GM23338 (cell line): Measurements from ENCODE around the gene KIFC3.

Source experiments
- CREB1 ChIP-seq: fragments of 250-450 bp; sonication (Bioruptor Pico); IDR thresholded peaks from 2 replicates; pipeline ENCODE4 v1.5.0; 2020; ENCODE audit warnings: low read depth, mild to moderate bottlenecking, moderate library complexity
- EZH2 ChIP-seq: fragments of 200-600 bp; sonication (generic); IDR thresholded peaks from one replicate; pipeline ENCODE4 v1.8.0; 2017; ENCODE audit warnings: antibody characterized with exemption, mild to moderate bottlenecking, low read depth; ENCODE audit not compliant: unreplicated experiment
- EZH2phosphoT487 ChIP-seq: fragments of 200-600 bp; sonication (generic); IDR thresholded peaks from one replicate; pipeline ENCODE4 v1.8.1; 2018; ENCODE audit warnings: antibody characterized with exemption; ENCODE audit not compliant: unreplicated experiment
- JUNB ChIP-seq: IDR thresholded peaks from one replicate; pipeline ENCODE4 v1.6.1; 2016; ENCODE audit warnings: antibody characterized with exemption; ENCODE audit not compliant: unreplicated experiment
- NANOG ChIP-seq: IDR thresholded peaks from 2 replicates; pipeline ENCODE4 v1.6.1; 2016; ENCODE audit warnings: antibody characterized with exemption, borderline replicate concordance
- POLR2AphosphoS5 ChIP-seq: IDR thresholded peaks from 2 replicates; pipeline ENCODE4 v1.6.1; 2016; ENCODE audit warnings: antibody characterized with exemption, low read depth
- STAT1 ChIP-seq: IDR thresholded peaks from one replicate; pipeline ENCODE4 v1.6.1; 2016; ENCODE audit warnings: antibody characterized with exemption; ENCODE audit not compliant: unreplicated experiment
- ZNF114 ChIP-seq: fragments of 250-450 bp; sonication (Bioruptor Pico); IDR thresholded peaks from 2 replicates; pipeline ENCODE4 v1.5.0; 2020; ENCODE audit warnings: mild to moderate bottlenecking, moderate library complexity
- ZNF331 ChIP-seq: fragments of 250-450 bp; sonication (Bioruptor Pico); IDR thresholded peaks from 2 replicates; pipeline ENCODE4 v1.5.0; 2020; ENCODE audit warnings: low read depth, mild to moderate bottlenecking, moderate library complexity
- TF ChIP-seq, protein P1 (sequence below), 2 experiments: fragments of 200-600 bp in 1 of 2; sonication (generic) in 1 of 2; conservative IDR thresholded peaks; 2 replicates each; pipeline versions ENCODE4 v1.5.1 to v1.6.1; 2016 to 2017; ENCODE audit warnings: antibody characterized with exemption in 2 of 2, low read depth in 2 of 2, mild to moderate bottlenecking in 2 of 2, moderate library complexity in 1 of 2
- TF ChIP-seq, protein P2 (sequence below): IDR thresholded peaks from one replicate; pipeline ENCODE4 v1.6.1; 2018; ENCODE audit warnings: antibody characterized with exemption; ENCODE audit not compliant: unreplicated experiment
- TF ChIP-seq, protein P3 (sequence below): IDR thresholded peaks from 2 replicates; pipeline ENCODE4 v1.6.1; 2016; ENCODE audit warnings: antibody characterized with exemption

DNA sequence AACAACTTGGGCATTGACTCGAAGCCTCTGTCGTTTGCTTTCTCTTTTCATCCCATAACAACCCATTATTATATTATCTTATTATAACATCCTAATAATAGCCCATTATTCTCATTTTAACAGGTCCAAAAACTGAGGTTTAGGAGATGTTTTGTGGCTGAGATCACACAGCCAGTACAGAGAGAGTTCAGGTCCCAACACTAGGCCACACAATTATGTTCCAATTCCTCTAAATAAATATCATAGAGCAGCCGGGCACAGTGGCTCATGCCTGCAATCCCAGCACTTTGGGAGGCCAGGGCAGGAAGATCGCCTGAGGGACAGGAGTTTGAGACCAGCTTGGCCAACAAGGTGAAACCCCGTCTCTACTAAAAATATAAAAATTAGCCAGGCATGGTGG is 40.3 kb upstream of the KIFC3 start:
- TF ChIP-seq STAT1 (no peak), CREB1 (no peak), EZH2phosphoT487 (no peak), POLR2AphosphoS5 (no peak), EZH2 (no peak), NANOG (no peak), JUNB (no peak), ZNF331 (no peak), ZNF114 (no peak)
- TF ChIP-seq, protein P1, sequence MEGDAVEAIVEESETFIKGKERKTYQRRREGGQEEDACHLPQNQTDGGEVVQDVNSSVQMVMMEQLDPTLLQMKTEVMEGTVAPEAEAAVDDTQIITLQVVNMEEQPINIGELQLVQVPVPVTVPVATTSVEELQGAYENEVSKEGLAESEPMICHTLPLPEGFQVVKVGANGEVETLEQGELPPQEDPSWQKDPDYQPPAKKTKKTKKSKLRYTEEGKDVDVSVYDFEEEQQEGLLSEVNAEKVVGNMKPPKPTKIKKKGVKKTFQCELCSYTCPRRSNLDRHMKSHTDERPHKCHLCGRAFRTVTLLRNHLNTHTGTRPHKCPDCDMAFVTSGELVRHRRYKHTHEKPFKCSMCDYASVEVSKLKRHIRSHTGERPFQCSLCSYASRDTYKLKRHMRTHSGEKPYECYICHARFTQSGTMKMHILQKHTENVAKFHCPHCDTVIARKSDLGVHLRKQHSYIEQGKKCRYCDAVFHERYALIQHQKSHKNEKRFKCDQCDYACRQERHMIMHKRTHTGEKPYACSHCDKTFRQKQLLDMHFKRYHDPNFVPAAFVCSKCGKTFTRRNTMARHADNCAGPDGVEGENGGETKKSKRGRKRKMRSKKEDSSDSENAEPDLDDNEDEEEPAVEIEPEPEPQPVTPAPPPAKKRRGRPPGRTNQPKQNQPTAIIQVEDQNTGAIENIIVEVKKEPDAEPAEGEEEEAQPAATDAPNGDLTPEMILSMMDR (conservative IDR thresholded peaks at IDR 0.05; ENCODE audit: low read depth in 2 of 2), result no peak
- TF ChIP-seq, protein P2, sequence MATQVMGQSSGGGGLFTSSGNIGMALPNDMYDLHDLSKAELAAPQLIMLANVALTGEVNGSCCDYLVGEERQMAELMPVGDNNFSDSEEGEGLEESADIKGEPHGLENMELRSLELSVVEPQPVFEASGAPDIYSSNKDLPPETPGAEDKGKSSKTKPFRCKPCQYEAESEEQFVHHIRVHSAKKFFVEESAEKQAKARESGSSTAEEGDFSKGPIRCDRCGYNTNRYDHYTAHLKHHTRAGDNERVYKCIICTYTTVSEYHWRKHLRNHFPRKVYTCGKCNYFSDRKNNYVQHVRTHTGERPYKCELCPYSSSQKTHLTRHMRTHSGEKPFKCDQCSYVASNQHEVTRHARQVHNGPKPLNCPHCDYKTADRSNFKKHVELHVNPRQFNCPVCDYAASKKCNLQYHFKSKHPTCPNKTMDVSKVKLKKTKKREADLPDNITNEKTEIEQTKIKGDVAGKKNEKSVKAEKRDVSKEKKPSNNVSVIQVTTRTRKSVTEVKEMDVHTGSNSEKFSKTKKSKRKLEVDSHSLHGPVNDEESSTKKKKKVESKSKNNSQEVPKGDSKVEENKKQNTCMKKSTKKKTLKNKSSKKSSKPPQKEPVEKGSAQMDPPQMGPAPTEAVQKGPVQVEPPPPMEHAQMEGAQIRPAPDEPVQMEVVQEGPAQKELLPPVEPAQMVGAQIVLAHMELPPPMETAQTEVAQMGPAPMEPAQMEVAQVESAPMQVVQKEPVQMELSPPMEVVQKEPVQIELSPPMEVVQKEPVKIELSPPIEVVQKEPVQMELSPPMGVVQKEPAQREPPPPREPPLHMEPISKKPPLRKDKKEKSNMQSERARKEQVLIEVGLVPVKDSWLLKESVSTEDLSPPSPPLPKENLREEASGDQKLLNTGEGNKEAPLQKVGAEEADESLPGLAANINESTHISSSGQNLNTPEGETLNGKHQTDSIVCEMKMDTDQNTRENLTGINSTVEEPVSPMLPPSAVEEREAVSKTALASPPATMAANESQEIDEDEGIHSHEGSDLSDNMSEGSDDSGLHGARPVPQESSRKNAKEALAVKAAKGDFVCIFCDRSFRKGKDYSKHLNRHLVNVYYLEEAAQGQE, result no peak
- TF ChIP-seq, protein P3, sequence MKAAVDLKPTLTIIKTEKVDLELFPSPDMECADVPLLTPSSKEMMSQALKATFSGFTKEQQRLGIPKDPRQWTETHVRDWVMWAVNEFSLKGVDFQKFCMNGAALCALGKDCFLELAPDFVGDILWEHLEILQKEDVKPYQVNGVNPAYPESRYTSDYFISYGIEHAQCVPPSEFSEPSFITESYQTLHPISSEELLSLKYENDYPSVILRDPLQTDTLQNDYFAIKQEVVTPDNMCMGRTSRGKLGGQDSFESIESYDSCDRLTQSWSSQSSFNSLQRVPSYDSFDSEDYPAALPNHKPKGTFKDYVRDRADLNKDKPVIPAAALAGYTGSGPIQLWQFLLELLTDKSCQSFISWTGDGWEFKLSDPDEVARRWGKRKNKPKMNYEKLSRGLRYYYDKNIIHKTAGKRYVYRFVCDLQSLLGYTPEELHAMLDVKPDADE, result no peak
